PC-3 (cell line): ENCODE results near the gene SULT1C2. TPM values are rescaled to one million over a fixed set of nuclear protein-coding genes. Genes with fewer than 3 reads are reported as not detected.

ENCODE experiments used
- ATAC-seq: fragments of 200-7000 bp; cut with Tn5 transposase; 2 replicates; pipeline ENCODE4 v1.9.1; 2020; ENCODE audit warnings: mild to moderate bottlenecking, moderate library complexity
- BruUV-seq: library from RNA; stranded (reverse); fragments of 400-500 nt; replicated peaks from 2 replicates; lab custom pipeline; 2021; lab: Mats Ljungman, UMichigan
- CTCF ChIA-PET: fragments of 300-600 bp; sonication (Branson Sonifier 250); formaldehyde crosslinking; loops from one replicate; lab custom pipeline; 2022; ENCODE audit warnings: antibody characterized with exemption; lab: Charles Lee
- POLR2A ChIA-PET: fragments of 300-600 bp; sonication (Branson Sonifier 250); formaldehyde crosslinking; loops from one replicate; lab custom pipeline; 2022; ENCODE audit warnings: antibody characterized with exemption; ENCODE audit not compliant: unreplicated experiment; lab: Charles Lee
- DNase-seq: peaks from one replicate; pipeline ENCODE4 v3.0.0-alpha.2; 2015
- H2AFZ ChIP-seq: fragments of 300-600 bp; sonication (generic); 2 replicates; pipeline ENCODE4 v1.6.0; 2016; ENCODE audit warnings: antibody characterized with exemption, low read length
- H3F3A ChIP-seq: fragments of 300-600 bp; sonication (generic); one replicate; pipeline ENCODE4 v1.6.0; 2017; ENCODE audit warnings: antibody characterized with exemption, low read length, control low read depth, mild to moderate bottlenecking; ENCODE audit not compliant: unreplicated experiment
- H3K27ac ChIP-seq: fragments of 300-600 bp; sonication (generic); 2 replicates; pipeline ENCODE4 v1.5.1; 2016; ENCODE audit warnings: mild to moderate bottlenecking, low read length
- H3K27me3 ChIP-seq: fragments of 300-600 bp; sonication (generic); 2 replicates; pipeline ENCODE4 v1.6.1; 2016; ENCODE audit warnings: low read length, mixed read lengths
- H3K36me3 ChIP-seq: fragments of 300-600 bp; sonication (generic); 2 replicates; pipeline ENCODE4 v1.6.1; 2016; ENCODE audit warnings: low read depth, mixed run types, low read length, mixed read lengths
- H3K4me1 ChIP-seq: fragments of 300-600 bp; sonication (generic); 2 replicates; pipeline ENCODE4 v1.5.1; 2016; ENCODE audit warnings: low read length; ENCODE audit not compliant: insufficient read depth
- H3K4me2 ChIP-seq: fragments of 300-600 bp; sonication (generic); 2 replicates; pipeline ENCODE4 v1.6.0; 2016; ENCODE audit warnings: low read length
- H3K4me3 ChIP-seq: fragments of 300-600 bp; sonication (generic); 2 replicates; pipeline ENCODE4 v1.5.1; 2016; ENCODE audit warnings: mild to moderate bottlenecking, low read length, mixed read lengths
- H3K79me2 ChIP-seq: fragments of 300-600 bp; sonication (generic); 2 replicates; pipeline ENCODE4 v1.6.1; 2017; ENCODE audit warnings: low read length, mixed read lengths
- H3K9ac ChIP-seq: fragments of 300-600 bp; sonication (generic); 2 replicates; pipeline ENCODE4 v1.6.0; 2016; ENCODE audit warnings: mild to moderate bottlenecking, low read length
- H3K9me2 ChIP-seq: fragments of 300-600 bp; sonication (generic); replicated peaks from 2 replicates; pipeline ENCODE4 v1.6.1; 2016; ENCODE audit warnings: mixed run types, low read length, mixed read lengths
- H3K9me3 ChIP-seq: fragments of 300-600 bp; sonication (generic); 2 replicates; pipeline ENCODE4 v1.6.1; 2016; ENCODE audit warnings: low read length, mixed read lengths
- H4K20me1 ChIP-seq: fragments of 300-600 bp; sonication (generic); 2 replicates; pipeline ENCODE4 v1.6.1; 2016; ENCODE audit warnings: low read length, mixed read lengths
- CTCF ChIP-seq: fragments of 300-600 bp; sonication (generic); conservative IDR thresholded peaks from 2 replicates; pipeline ENCODE4 v1.5.1; 2017; ENCODE audit warnings: antibody characterized with exemption, low read depth, mild to moderate bottlenecking, low read length
- EZH2 ChIP-seq: fragments of 300-600 bp; sonication (generic); IDR thresholded peaks from one replicate; pipeline ENCODE4 v1.6.1; 2017; ENCODE audit warnings: antibody characterized with exemption, mild to moderate bottlenecking, low read length; ENCODE audit not compliant: unreplicated experiment
- EZH2phosphoT487 ChIP-seq: fragments of 300-600 bp; sonication (generic); IDR thresholded peaks from 2 replicates; pipeline ENCODE4 v1.6.1; 2018; ENCODE audit warnings: mild to moderate bottlenecking, antibody characterized with exemption, low read length, borderline replicate concordance
- intact Hi-C: fragments of 100-400 bp; cut with micrococcal nuclease; formaldehyde crosslinking; loops from 2 replicates; pipeline ENCODE4 v1.9.0; 2023
- total RNA-seq: library from RNA; depleted of rRNA; stranded (reverse); fragments of >200 nt; gene quantifications from 2 replicates; pipeline ENCODE4 v1.2.3, GENCODE V29; 2014

Gene SULT1C2
- total RNA-seq, 1 experiment from 2014 or later, result not detected

- TF ChIP-seq EZH2phosphoT487, result no peak
- TF ChIP-seq EZH2, result no peak
- TF ChIP-seq CTCF, result no peak
- no peaks in the 10 kb centered on the region for H3K9me2 ChIP-seq
- H3K27ac ChIP-seq, result no peak overlapping the region
- peaks cover 24% of the 10 kb centered on the region for H3K4me1 ChIP-seq
- H3K4me3 ChIP-seq, result no peak overlapping the region
- intact Hi-C loops, result no loop called here
- H3K9me3 ChIP-seq, result no peaks in the 10 kb centered on the region
- BruUV-seq, result no TSS peak
- H3F3A ChIP-seq, result no peaks in the 10 kb centered on the region
- POLR2A ChIA-PET, result no interaction called here
- CTCF ChIA-PET, result interaction anchor here (0.5 kb wide), 1 partner anchor 281 kb away, joined by 11 read pairs; no protein-coding TSS in a partner anchor
- H2AFZ ChIP-seq, result no peak overlapping the region
- no peaks in the 10 kb centered on the region for H3K36me3 ChIP-seq
- H3K9ac ChIP-seq, result no peak overlapping the region
- no peak for ATAC-seq
- H3K4me2 ChIP-seq, result no peak overlapping the region
- no peaks in the 10 kb centered on the region for H3K27me3 ChIP-seq
- DNase-seq, result no peak
- H3K79me2 ChIP-seq, result no peaks in the 10 kb centered on the region
- no peaks in the 10 kb centered on the region for H4K20me1 ChIP-seq
Measured at GRCh38 chr2:108316461-108317258, 28.0 kb downstream of the SULT1C2 start.

- no TSS peak for BruUV-seq
- Histone ChIP-seq H3K36me3 (no peaks in the 10 kb centered on the region), H3K79me2 (no peaks in the 10 kb centered on the region), H3K4me1 (peaks cover 41% of the 10 kb centered on the region), H4K20me1 (no peaks in the 10 kb centered on the region), H2AFZ (no peak overlapping the region), H3K4me3 (no peak overlapping the region), H3F3A (no peaks in the 10 kb centered on the region), H3K9ac (no peak overlapping the region), H3K27ac (no peak overlapping the region), H3K9me3 (no peaks in the 10 kb centered on the region), H3K27me3 (no peaks in the 10 kb centered on the region), H3K9me2 (no peaks in the 10 kb centered on the region), H3K4me2 (no peak overlapping the region)
- TF ChIP-seq CTCF, result no peak
- TF ChIP-seq EZH2, result no peak
- TF ChIP-seq EZH2phosphoT487, result no peak
- ChIA-PET CTCF (no interaction called here), POLR2A (no interaction called here)
- ATAC-seq, result no peak
- intact Hi-C loops, result no loop called here
- DNase-seq, result no peak
Measured at GRCh38 chr2:108320326-108320922, 31.7 kb downstream of the SULT1C2 start.

GRCh38 chr2:108323619-108324018, 34.9 kb downstream of the SULT1C2 start:
- no TSS peak for BruUV-seq
- TF ChIP-seq EZH2, result no peak
- no peak for TF ChIP-seq EZH2phosphoT487
- no peak for TF ChIP-seq CTCF
- H3K4me2 ChIP-seq, result no peak overlapping the region
- H3K4me1 ChIP-seq, result peaks cover 31% of the 10 kb centered on the region
- ATAC-seq (peak; percentile 50; the same call in 1 of the 2 replicates), DNase-seq (peak; percentile 64)
- no peaks in the 10 kb centered on the region for H3K9me2 ChIP-seq
- H3K36me3 ChIP-seq, result no peaks in the 10 kb centered on the region
- H3K9me3 ChIP-seq, result no peaks in the 10 kb centered on the region
- peak overlapping the region; percentile 23; the same call in 1 of the 2 replicates for H3K27ac ChIP-seq
- ChIA-PET POLR2A (no interaction called here), CTCF (no interaction called here)
- H3K79me2 ChIP-seq, result no peaks in the 10 kb centered on the region
- no peaks in the 10 kb centered on the region for H3F3A ChIP-seq
- H4K20me1 ChIP-seq, result no peaks in the 10 kb centered on the region
- no peak overlapping the region for H2AFZ ChIP-seq
- intact Hi-C loops, result no loop called here
- H3K4me3 ChIP-seq, result no peak overlapping the region
- H3K27me3 ChIP-seq, result no peaks in the 10 kb centered on the region
- H3K9ac ChIP-seq, result no peak overlapping the region
